K562 (cell line): ENCODE data around the gene PMIS2. TPM values are rescaled to one million over a fixed set of nuclear protein-coding genes. Genes with fewer than 3 reads are reported as not detected.
A peak's percentile ranks its signal among the peaks of the same experiment; 100 is the strongest.

Source experiments
- ATAC-seq: fragments of 200-7000 bp; cut with Tn5 transposase; 3 replicates; pipeline ENCODE4 v1.9.1; 2020; ENCODE audit warnings: moderate library complexity
- BruUV-seq: library from RNA; stranded (reverse); fragments of 400-500 nt; replicated peaks from 2 replicates; lab custom pipeline; 2021; lab: Mats Ljungman, UMichigan
- CTCF ChIA-PET: fragments of 300-600 bp; formaldehyde crosslinking; extraction: SDS; loops from one replicate; lab custom pipeline; 2021; ENCODE audit warnings: low intra/inter-chr PET ratio; lab: Yijun Ruan, JAX
- POLR2A ChIA-PET: fragments of 300-600, 350-650 bp; sonication (Branson Sonifier 250); formaldehyde crosslinking; extraction: SDS; loops from one replicate; lab custom pipeline; 2021; ENCODE audit warnings: antibody characterized with exemption, inconsistent platforms; lab: Yijun Ruan, JAX
- DNase-seq, 4 experiments: peaks; one replicate each; pipeline versions ENCODE4 v3.0.0 to v3.0.0-alpha.2; 2011 to 2018; ENCODE audit warnings: low spot score in 3 of 4, mixed read lengths in 3 of 4; ENCODE audit errors: extremely low read depth in 1 of 4
- FAIRE-seq: peaks from 2 replicates; lab custom pipeline; 2011; peaks lifted over from hg19 to GRCh38; lab: Jason Lieb, UNC
- H2AFZ ChIP-seq: 2 replicates; pipeline ENCODE4 v1.6.0; 2011; ENCODE audit warnings: low read depth, low read length, control low read depth, inconsistent platforms
- H3K27ac ChIP-seq: fragments of 200-600 bp; 3 replicates; pipeline ENCODE4 v1.8.0; 2011; ENCODE audit warnings: low read depth, mild to moderate bottlenecking, control low read depth, inconsistent platforms, low read length, moderate library complexity, mixed read lengths; ENCODE audit errors: extremely low read depth
- H3K27me3 ChIP-seq, 2 experiments: fragments of 300-600 bp in 1 of 2; 2 replicates in 1 of 2; 3 replicates in 1 of 2; pipeline versions ENCODE4 v1.6.0 to v1.8.0; 2011; ENCODE audit warnings: inconsistent platforms in 2 of 2, low read length in 2 of 2, mild to moderate bottlenecking in 1 of 2, mixed read lengths in 1 of 2, moderate library complexity in 1 of 2; ENCODE audit not compliant: control insufficient read depth in 2 of 2, insufficient read depth in 2 of 2
- H3K36me3 ChIP-seq: fragments of 300-600 bp; 3 replicates; pipeline ENCODE4 v1.8.0; 2011; ENCODE audit warnings: mild to moderate bottlenecking, low read length, inconsistent platforms; ENCODE audit not compliant: control insufficient read depth, insufficient read depth
- H3K4me1 ChIP-seq, 2 experiments: fragments of 200-600 bp in 1 of 2; replicated peaks in 1 of 2; 2 replicates in 1 of 2; 3 replicates in 1 of 2; pipeline versions ENCODE4 v1.5.1 to v1.8.0; 2011; ENCODE audit warnings: inconsistent platforms in 2 of 2, low read length in 2 of 2, mild to moderate bottlenecking in 1 of 2, mixed read lengths in 1 of 2, moderate library complexity in 1 of 2; ENCODE audit not compliant: control insufficient read depth in 2 of 2, insufficient read depth in 2 of 2
- H3K4me2 ChIP-seq: 2 replicates; pipeline ENCODE4 v1.6.1; 2011; ENCODE audit warnings: low read length, control low read depth, inconsistent platforms, mixed read lengths; ENCODE audit not compliant: insufficient read depth
- H3K4me3 ChIP-seq: fragments of 200-600 bp; sonication (generic), shearing (Covaris generic); 2 replicates; pipeline ENCODE4 v1.5.1; 2016; ENCODE audit warnings: control low read depth, inconsistent platforms
- H3K79me2 ChIP-seq: fragments of 200-600 bp; 3 replicates; pipeline ENCODE4 v1.8.0; 2011; ENCODE audit warnings: low read length, inconsistent platforms; ENCODE audit not compliant: control insufficient read depth, insufficient read depth
- H3K9ac ChIP-seq, 2 experiments: 2 replicates each; pipeline versions ENCODE4 v1.6.0 to v1.6.1; 2011; ENCODE audit warnings: low read depth in 2 of 2, low read length in 2 of 2, control low read depth in 1 of 2, inconsistent platforms in 1 of 2, mild to moderate bottlenecking in 1 of 2, mixed read lengths in 1 of 2; ENCODE audit not compliant: insufficient read depth in 1 of 2
- H3K9me1 ChIP-seq: one replicate; pipeline ENCODE4 v1.6.0; 2011; ENCODE audit warnings: inconsistent platforms, mild to moderate bottlenecking, low read length, moderate library complexity; ENCODE audit not compliant: control insufficient read depth, insufficient read depth
- H3K9me3 ChIP-seq: replicated peaks from 2 replicates; pipeline ENCODE4 v1.5.1; 2011; ENCODE audit warnings: low read depth, low read length, inconsistent platforms; ENCODE audit not compliant: control insufficient read depth, insufficient read depth
- H4K20me1 ChIP-seq: replicated peaks from 2 replicates; pipeline ENCODE4 v1.6.1; 2011; ENCODE audit warnings: low read length, inconsistent platforms, mixed read lengths; ENCODE audit not compliant: control insufficient read depth, insufficient read depth
- CEBPB ChIP-seq: fragments of 450-650 bp; IDR thresholded peaks from 2 replicates; pipeline ENCODE4 v1.6.1; 2016; ENCODE audit warnings: missing genetic modification characterization, missing compliant biosample characterization
- CEBPG ChIP-seq, 3 experiments: fragments of 200-800 bp in 1 of 3; sonication (Bioruptor generic) in 1 of 3; sonication (generic) in 1 of 3; formaldehyde crosslinking in 1 of 3; IDR thresholded peaks in 2 of 3; conservative IDR thresholded peaks in 1 of 3; 2 replicates each; pipeline versions ENCODE4 v1.6.1 to v1.8.0; 2016 to 2022; ENCODE audit warnings: missing compliant biosample characterization in 2 of 3, missing genetic modification characterization in 2 of 3, mild to moderate bottlenecking in 1 of 3, missing genetic modification reagents in 1 of 3
- CREB3L1 ChIP-seq: fragments of 450-650 bp; IDR thresholded peaks from 2 replicates; pipeline ENCODE4 v1.6.1; 2014; ENCODE audit warnings: low read depth, mild to moderate bottlenecking, moderate library complexity, borderline replicate concordance
- NFATC3 ChIP-seq: fragments of 450-650 bp; IDR thresholded peaks from 2 replicates; pipeline ENCODE4 v1.6.1; 2017; ENCODE audit warnings: mild to moderate bottlenecking
- STAG1 ChIP-seq: sonication (generic); formaldehyde crosslinking; IDR thresholded peaks from 2 replicates; pipeline ENCODE4 v1.5.0; 2020; ENCODE audit warnings: missing genetic modification reagents, borderline replicate concordance
- ZC3H11A ChIP-seq: IDR thresholded peaks from 2 replicates; pipeline ENCODE4 v1.6.1; 2012; ENCODE audit warnings: low read depth, low read length, improper control_type of control experiment
- WGBS: fragments of 100-300 bp; shearing (Covaris generic); methylation state at CpG from one replicate; pipeline ENCODE4 v1.1.6; 2016; ENCODE audit warnings: low coverage, mixed read lengths; ENCODE audit not compliant: insufficient coverage; ENCODE audit errors: missing lambda C conversion rate; 5-methylcytosine and 5-hydroxymethylcytosine counted together
- in situ Hi-C: fragments of 300-500 bp; cut with MboI; formaldehyde crosslinking; loops from 4 replicates; pipeline ENCODE4 v1.15.0; 2018; ENCODE audit warnings: inconsistent platforms, mixed read lengths
- intact Hi-C: fragments of 100-400 bp; cut with micrococcal nuclease; formaldehyde crosslinking; loops from 2 replicates; pipeline ENCODE4 v1.14.2; 2022
- polyA plus RNA-seq, 8 experiments: library from polyadenylated mRNA; depleted of rRNA in 4 of 8; stranded (reverse) in 5 of 8; unstranded in 3 of 8; fragments of >200 nt; fragmentation: Nextera tagmentation in 2 of 8; fragmentation: Illumina TruSeq in 1 of 8; extraction: Ambion mirVana in 2 of 8; extraction: Trizol in 1 of 8; gene quantifications; 2 replicates each; pipeline versions ENCODE4 v1.2.1 to v1.2.3, GENCODE V29; 2011 to 2014; ENCODE audit warnings: inconsistent platforms in 1 of 8, missing spikeins in 1 of 8
- total RNA-seq, 7 experiments: library from RNA; depleted of rRNA in 6 of 7; stranded (reverse); fragments of >200 nt in 6 of 7; fragmentation: Illumina TruSeq in 2 of 7; extraction: Trizol in 2 of 7; gene quantifications; 2 replicates each; pipeline versions ENCODE4 v1.2.1 to v1.2.3, GENCODE V29; 2011 to 2021; ENCODE audit warnings: low replicate concordance in 1 of 7

The PMIS2 gene
- total and polyA plus RNA-seq, 9 of the 15 experiments (the other 6 are each of a cell fraction or from before 2014, with no cell fraction given), result not detected

- TF ChIP-seq CEBPG (CRISPR knock-in tag; IDR thresholded peaks at IDR 0.05), result no peak
- peak; percentile 52 to 66 for TF ChIP-seq CEBPG (tag; conservative IDR thresholded peaks at IDR 0.05 in 1 of 2, IDR thresholded peaks at IDR 0.05 in 1 of 2)
- TF ChIP-seq CEBPB (tag), result peak; percentile 64
- TF ChIP-seq CREB3L1, result no peak
- TF ChIP-seq STAG1, result no peak
- no peak for TF ChIP-seq NFATC3
- no peak for TF ChIP-seq ZC3H11A
- peaks cover 0 to 6% of the 10 kb centered on the region in 2 experiments; a peak in 2 of 5 replicates for H3K4me1 ChIP-seq
- no peaks in the 10 kb centered on the region for H3K9me1 ChIP-seq
- H3K9ac ChIP-seq, result no peak overlapping the region
- ChIA-PET POLR2A (no interaction called here), CTCF (interaction anchor here (0.6 kb wide), 1 partner anchor 146 kb away, joined by 3 read pairs; no protein-coding TSS in a partner anchor)
- ATAC-seq (no peak), DNase-seq (no peak), FAIRE-seq (no peak)
- H3K4me2 ChIP-seq, result no peak overlapping the region
- no peak overlapping the region for H2AFZ ChIP-seq
- 7% methylated on average over 7 of the region's 7 CpGs for WGBS
- no peaks in the 10 kb centered on the region for H3K9me3 ChIP-seq
- no peak overlapping the region for H3K4me3 ChIP-seq
- in situ Hi-C loops (no loop called here), intact Hi-C loops (no loop called here)
- peaks cover 6 to 46% of the 10 kb centered on the region in 2 experiments; a peak in 4 of 5 replicates for H3K27me3 ChIP-seq
- H3K79me2 ChIP-seq, result no peaks in the 10 kb centered on the region
- no peak overlapping the region for H3K27ac ChIP-seq
- H3K36me3 ChIP-seq, result no peaks in the 10 kb centered on the region
- BruUV-seq, result no TSS peak
- no peaks in the 10 kb centered on the region for H4K20me1 ChIP-seq
Observed at GRCh38 chr19:35566738-35567137, 19.2 kb upstream of the PMIS2 start.
